ENCODE measurements around the gene CDK5RAP3.
"Not testable (repeated sequence)": the region's sequence is repeated elsewhere in the genome, so short reads cannot be mapped to it uniquely, and the experiment has no call there.

The CDK5RAP3 gene

GRCh38 chr17:47929218-47930000, 41.5 kb upstream of the CDK5RAP3 start:
- no peak for TF ChIP-seq CTCF (conservative IDR thresholded peaks at IDR 0.05; ENCODE audit: low read depth, low read length)
- no peak overlapping the region for H3K4me3 ChIP-seq (ENCODE audit: low read depth, low read length)
- no peak for DNase-seq (ENCODE audit: low read depth)

- no peak for DNase-seq (ENCODE audit: low read depth)
- TF ChIP-seq CTCF (conservative IDR thresholded peaks at IDR 0.05; ENCODE audit: low read depth, low read length), result no peak
- no peak overlapping the region for H3K4me3 ChIP-seq (ENCODE audit: low read depth, low read length)
Measured at GRCh38 chr17:47931848-47932247, 39.1 kb upstream of the CDK5RAP3 start.

- no peak for TF ChIP-seq CTCF (conservative IDR thresholded peaks at IDR 0.05; ENCODE audit: low read depth, low read length)
- no peak for DNase-seq (ENCODE audit: low read depth)
- H3K4me3 ChIP-seq (ENCODE audit: low read depth, low read length), result no peak overlapping the region
Measured at GRCh38 chr17:47934856-47935255, 36.1 kb upstream of the CDK5RAP3 start.

- not testable (repeated sequence) for H3K4me3 ChIP-seq (ENCODE audit: low read depth, low read length); DNase-seq (ENCODE audit: low read depth)
Measured at GRCh38 chr17:47935468-47935867, 35.4 kb upstream of the CDK5RAP3 start.

GRCh38 chr17:47935961-47936360, 35.0 kb upstream of the CDK5RAP3 start:
- peak; percentile 78 for DNase-seq (ENCODE audit: low read depth)
- H3K4me3 ChIP-seq (ENCODE audit: low read depth, low read length), result no peak overlapping the region
- TF ChIP-seq CTCF (conservative IDR thresholded peaks at IDR 0.05; ENCODE audit: low read depth, low read length), result no peak

GRCh38 chr17:47937941-47938340, 33.0 kb upstream of the CDK5RAP3 start:
- TF ChIP-seq CTCF (conservative IDR thresholded peaks at IDR 0.05; ENCODE audit: low read depth, low read length), result no peak
- DNase-seq (ENCODE audit: low read depth), result no peak
- no peak overlapping the region for H3K4me3 ChIP-seq (ENCODE audit: low read depth, low read length)

- peak within 1 kb of the TSS; percentile 85 for H3K4me3 ChIP-seq (ENCODE audit: low read depth, low read length)
- TF ChIP-seq CTCF (conservative IDR thresholded peaks at IDR 0.05; ENCODE audit: low read depth, low read length), result no peak
- peak; percentile 99 for DNase-seq (ENCODE audit: low read depth)
Measured at GRCh38 chr17:47941246-47942095, 29.4 kb upstream of the CDK5RAP3 start, which contains the start of gene PNPO. PNPO (plus strand) TSS chr17:47941571; CDS start chr17:47941676, 105 bp downstream.

Measured in choroid plexus epithelial cell (primary cell).